Thymus (tissue), 11 donors: ENCODE data around the gene LRRC45. TPM values are rescaled to one million over a fixed set of nuclear protein-coding genes. Genes with fewer than 3 reads are reported as not detected.
"Not testable (repeated sequence)": the region's sequence is repeated elsewhere in the genome, so short reads cannot be mapped to it uniquely, and the experiment has no call there.

Experiments used
- DNase-seq, 9 donors: peaks; one replicate each; pipeline ENCODE4 v3.0.0-alpha.2; 2013; ENCODE audit warnings: low spot score in 9 of 9, low read depth in 6 of 9, missing footprints in 1 of 9
- H3K27ac ChIP-seq, 2 donors: one replicate each; pipeline ENCODE4 v1.5.1; 2013; ENCODE audit warnings: control low read depth in 1 of 2, low read depth in 1 of 2, low read length in 1 of 2, mild to moderate bottlenecking in 1 of 2, moderate library complexity in 1 of 2
- H3K27me3 ChIP-seq, 2 donors: one replicate each; pipeline ENCODE4 v1.5.1; 2013; ENCODE audit warnings: low read length in 1 of 2; ENCODE audit not compliant: control insufficient read depth in 2 of 2, insufficient read depth in 1 of 2
- H3K36me3 ChIP-seq, 2 donors: one replicate each; pipeline ENCODE4 v1.5.1; 2013; ENCODE audit warnings: low read length in 1 of 2, mild to moderate bottlenecking in 1 of 2, moderate library complexity in 1 of 2; ENCODE audit not compliant: control insufficient read depth in 2 of 2, insufficient read depth in 2 of 2
- H3K4me1 ChIP-seq, 2 donors: one replicate each; pipeline ENCODE4 v1.5.1; 2013; ENCODE audit warnings: low read length in 2 of 2; ENCODE audit not compliant: control insufficient read depth in 2 of 2, insufficient read depth in 2 of 2
- H3K4me3 ChIP-seq, 2 donors: one replicate each; pipeline ENCODE4 v1.5.1; 2013; ENCODE audit warnings: low read length in 2 of 2, control low read depth in 1 of 2, mild to moderate bottlenecking in 1 of 2
- H3K9me3 ChIP-seq, 2 donors: one replicate each; pipeline ENCODE4 v1.5.1; 2013; ENCODE audit warnings: low read length in 1 of 2, mild to moderate bottlenecking in 1 of 2; ENCODE audit not compliant: control insufficient read depth in 2 of 2, insufficient read depth in 1 of 2
- WGBS: extraction: QIAGEN DNeasy Blood & Tissue Kit; methylation state at CpG from one replicate; pipeline ENCODE4 v1.1.7; 2013; 5-methylcytosine and 5-hydroxymethylcytosine counted together
- polyA plus RNA-seq: library from polyadenylated mRNA; stranded (reverse); fragments of 200-250 nt; gene quantifications from one replicate; pipeline ENCODE4 v1.2.3, GENCODE V29; 2013
- total RNA-seq: library from RNA; stranded (reverse); fragments of 120-200 nt; gene quantifications from one replicate; pipeline ENCODE4 v1.2.4, GENCODE V29; 2013
- donor health status: healthy.

Gene LRRC45
- total and polyA plus RNA-seq, 2 donors = 15.2 to 20.7 TPM

- not testable (repeated sequence) for H3K9me3 ChIP-seq, H3K27ac ChIP-seq, H3K4me3 ChIP-seq, H3K27me3 ChIP-seq, DNase-seq
- 97% methylated on average over 12 of the region's 12 CpGs for WGBS
- Histone ChIP-seq H3K4me1 (peaks cover 8 to 29% of the 10 kb centered on the region in 2 donors), H3K36me3 (peaks cover 28 to 45% of the 10 kb centered on the region in 2 donors)
Observed at GRCh38 chr17:81981511-81981910, 41.6 kb upstream of the LRRC45 start.

DNA sequence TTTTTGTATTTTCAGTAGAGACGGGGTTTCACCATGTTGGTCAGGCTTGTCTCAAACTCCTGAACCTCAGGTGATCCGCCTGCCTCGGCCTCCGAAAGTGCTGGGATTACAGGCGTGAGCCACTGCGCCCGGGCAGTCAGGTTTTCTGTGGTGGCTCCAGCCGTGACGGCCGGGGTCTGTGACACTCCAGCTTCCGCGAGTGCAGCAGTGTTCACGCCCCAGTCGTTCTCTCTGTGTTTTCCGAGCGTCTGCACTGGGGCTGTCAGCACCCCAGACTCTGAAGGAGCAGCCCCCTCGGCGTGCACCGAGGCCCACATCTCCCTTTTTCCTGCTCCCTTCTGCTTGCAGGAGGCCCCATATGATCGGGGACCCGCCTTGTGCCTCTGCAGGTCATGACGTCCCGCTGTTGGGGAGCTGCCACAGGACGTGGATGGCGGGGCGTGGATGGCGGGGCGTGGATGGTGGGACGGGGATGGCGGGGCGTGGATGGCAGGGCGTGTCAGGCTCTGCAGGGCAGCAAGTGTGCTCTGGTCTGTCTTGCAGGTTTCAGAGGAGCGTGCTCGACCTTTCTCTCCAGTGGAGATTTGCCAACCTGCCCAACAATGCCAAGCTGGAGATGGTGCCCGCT is 40.0 kb upstream of the LRRC45 start:
- Histone ChIP-seq H3K36me3 (peaks cover 29 to 47% of the 10 kb centered on the region in 2 donors), H3K27ac (no peak overlapping the region), H3K4me3 (no peak overlapping the region), H3K27me3 (peaks cover 0 to 2% of the 10 kb centered on the region in 2 donors), H3K9me3 (peaks cover 1 to 5% of the 10 kb centered on the region in 2 donors), H3K4me1 (peaks cover 5 to 20% of the 10 kb centered on the region in 2 donors)
- no peak for DNase-seq
- 97% methylated on average over 35 of the region's 35 CpGs for WGBS

- WGBS = 95% methylated on average over 26 of the region's 26 CpGs
- peaks cover 29 to 51% of the 10 kb centered on the region in 2 donors for H3K36me3 ChIP-seq
- DNase-seq = no peak
- H3K4me1 ChIP-seq = peaks cover 0 to 14% of the 10 kb centered on the region in 2 donors
- H3K27me3 ChIP-seq = peaks cover 0 to 2% of the 10 kb centered on the region in 2 donors
- H3K27ac ChIP-seq = no peak overlapping the region
- no peak overlapping the region for H3K4me3 ChIP-seq
- peaks cover 1 to 5% of the 10 kb centered on the region in 2 donors for H3K9me3 ChIP-seq
Observed at GRCh38 chr17:81983639-81984373, 39.3 kb upstream of the LRRC45 start.

DNA sequence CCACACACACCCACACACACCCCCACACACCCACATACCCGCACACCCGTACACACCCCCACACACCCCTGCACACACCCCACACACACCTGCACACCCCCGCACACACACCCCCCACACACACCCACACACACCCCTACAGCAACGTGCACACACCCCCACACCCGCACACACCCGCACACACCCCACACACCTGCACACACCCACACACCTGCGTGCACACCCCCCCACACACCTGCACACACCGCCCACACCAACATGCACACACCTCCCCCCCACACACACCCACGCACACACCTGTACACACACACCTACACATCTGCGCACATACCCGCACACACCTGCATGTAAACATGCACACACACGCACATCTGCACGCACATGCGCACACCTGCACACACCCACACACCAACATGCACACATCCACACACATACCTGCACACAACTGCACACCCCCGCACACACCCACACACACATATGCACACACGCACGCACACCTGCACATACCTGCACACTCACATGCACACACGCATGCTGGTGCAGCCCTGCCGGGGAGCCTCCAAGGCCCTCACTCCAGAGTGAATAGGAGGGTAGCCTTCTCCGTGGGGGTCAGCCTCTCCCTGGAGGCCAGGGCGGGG is 38.2 kb upstream of the LRRC45 start:
- H3K4me3 ChIP-seq = no peak overlapping the region
- peaks cover 0 to 13% of the 10 kb centered on the region in 2 donors for H3K4me1 ChIP-seq
- H3K27ac ChIP-seq = no peak overlapping the region
- peaks cover 1 to 10% of the 10 kb centered on the region in 2 donors for H3K9me3 ChIP-seq
- H3K36me3 ChIP-seq = peaks cover 29 to 45% of the 10 kb centered on the region in 2 donors
- H3K27me3 ChIP-seq = no peaks in the 10 kb centered on the region
- no peak for DNase-seq
- 98% methylated on average over 21 of the region's 21 CpGs for WGBS

DNA sequence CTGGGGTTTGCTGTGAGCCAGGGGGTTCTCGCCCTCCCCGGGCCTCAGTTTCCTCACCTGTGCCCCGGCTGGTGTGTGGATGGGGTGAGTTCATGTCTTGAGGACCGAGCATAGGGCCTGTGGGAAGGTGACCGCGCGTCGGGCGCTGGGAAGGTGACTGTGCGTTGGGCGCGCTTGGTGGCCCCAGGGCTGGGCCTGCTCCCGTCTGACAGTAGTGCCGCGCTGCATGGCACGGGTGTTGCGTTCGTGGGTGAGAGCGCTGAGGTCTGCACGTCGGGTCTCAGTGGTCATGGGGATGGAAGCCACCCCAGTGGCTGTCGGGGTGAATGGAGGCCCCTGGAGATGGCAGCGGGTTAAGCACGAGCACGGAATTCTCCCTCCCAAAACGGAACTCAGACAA is 36.5 kb upstream of the LRRC45 start:
- Histone ChIP-seq H3K27ac (no peak overlapping the region), H3K4me1 (peaks cover 0 to 3% of the 10 kb centered on the region in 2 donors), H3K9me3 (peaks cover 1 to 19% of the 10 kb centered on the region in 2 donors), H3K4me3 (no peak overlapping the region), H3K36me3 (peaks cover 36 to 55% of the 10 kb centered on the region in 2 donors), H3K27me3 (no peaks in the 10 kb centered on the region)
- no peak for DNase-seq
- 99% methylated on average over 26 of the region's 26 CpGs for WGBS

DNA sequence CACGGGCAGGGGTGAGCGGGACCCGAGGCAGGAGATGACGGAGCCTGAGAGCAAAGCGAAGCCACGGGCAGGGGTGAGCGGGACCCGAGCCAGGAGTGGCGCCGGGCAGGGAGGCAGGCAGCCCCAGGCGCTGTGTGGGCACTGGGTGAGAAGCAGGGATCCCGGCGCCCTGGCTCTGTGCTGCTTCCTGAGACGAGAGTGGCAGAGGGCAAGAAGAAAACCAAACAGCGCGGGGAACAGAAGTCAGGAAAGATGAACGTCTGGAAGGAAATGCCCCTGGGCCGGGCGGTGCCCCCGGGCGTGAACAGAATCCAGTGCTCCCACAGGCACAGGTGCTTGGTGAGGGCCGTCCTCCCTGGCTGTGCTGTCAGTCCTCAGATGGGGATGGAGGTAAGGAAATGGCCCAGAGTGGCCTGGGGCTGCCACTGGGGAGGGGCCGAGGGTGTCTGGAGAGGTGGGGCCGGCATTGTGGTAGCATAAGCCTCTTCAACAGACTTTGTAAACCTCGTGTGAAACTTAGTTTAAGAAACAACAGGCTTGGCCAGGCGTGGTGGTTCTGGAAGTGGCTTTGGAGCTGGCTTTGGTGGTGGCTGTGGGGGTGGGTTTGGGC is 35.8 kb upstream of the LRRC45 start:
- Histone ChIP-seq H3K27me3 (no peaks in the 10 kb centered on the region), H3K4me1 (peaks cover 0 to 10% of the 10 kb centered on the region in 2 donors), H3K9me3 (peaks cover 1 to 24% of the 10 kb centered on the region in 2 donors), H3K4me3 (no peak overlapping the region), H3K36me3 (peaks cover 36 to 53% of the 10 kb centered on the region in 2 donors), H3K27ac (no peak overlapping the region)
- WGBS = 97% methylated on average over 26 of the region's 26 CpGs
- DNase-seq = no peak

DNA sequence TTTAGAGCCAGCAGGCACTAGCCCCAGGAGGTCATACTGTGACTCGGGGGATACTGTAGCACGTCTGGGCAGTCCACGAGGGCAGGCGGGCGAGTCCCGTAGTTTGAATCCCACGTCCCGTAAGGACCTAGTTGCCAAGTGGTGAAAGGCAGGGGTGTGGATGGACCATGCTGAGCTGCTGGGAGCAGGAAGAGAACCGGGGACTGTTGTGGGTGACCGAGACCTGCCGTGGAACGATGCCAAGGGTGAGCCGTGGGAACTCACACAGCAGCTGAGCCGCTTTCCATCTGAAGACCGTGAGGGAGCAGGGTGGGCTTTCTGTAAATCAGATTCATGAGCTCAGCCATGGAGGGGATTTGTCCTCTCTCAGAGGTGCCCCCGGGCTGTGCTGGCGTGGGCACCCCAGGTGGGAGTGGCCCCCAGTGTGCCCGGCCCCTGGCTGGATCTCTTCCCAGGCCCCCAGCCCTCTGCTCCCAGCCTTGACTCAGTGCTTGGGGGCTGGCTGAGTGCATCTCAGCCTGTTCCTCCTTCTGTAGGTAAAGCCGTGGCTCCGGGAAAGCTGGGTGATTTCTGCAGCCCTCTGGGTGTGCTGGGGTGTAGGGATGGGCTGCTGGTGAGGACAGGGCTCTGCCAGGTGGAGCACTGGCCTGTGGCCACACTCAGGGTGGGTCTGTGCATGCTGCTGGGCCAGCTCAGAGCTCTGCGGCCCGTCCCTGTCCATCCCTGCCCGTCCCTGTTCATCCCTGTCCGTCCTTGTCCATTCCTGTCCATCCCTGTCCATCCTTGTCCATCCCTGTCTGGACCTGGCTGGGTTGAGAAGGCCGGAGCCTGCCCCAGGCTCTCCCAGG is 32.0 kb upstream of the LRRC45 start:
- no peak for DNase-seq
- Histone ChIP-seq H3K4me3 (no peak overlapping the region), H3K27ac (no peak overlapping the region), H3K36me3 (peaks cover 12 to 20% of the 10 kb centered on the region in 2 donors), H3K4me1 (peaks cover 0 to 17% of the 10 kb centered on the region in 2 donors), H3K27me3 (no peaks in the 10 kb centered on the region), H3K9me3 (peaks cover 0 to 25% of the 10 kb centered on the region in 2 donors)
- WGBS = 95% methylated on average over 25 of the region's 25 CpGs

GRCh38 chr17:81991684-81992305 is 31.3 kb upstream of the LRRC45 start:
- Histone ChIP-seq H3K9me3 (peaks cover 0 to 20% of the 10 kb centered on the region in 2 donors), H3K27ac (peak overlapping the region in 1 of 2 donors; percentile 26), H3K27me3 (no peaks in the 10 kb centered on the region), H3K36me3 (peaks cover 11 to 22% of the 10 kb centered on the region in 2 donors), H3K4me3 (no peak overlapping the region), H3K4me1 (peaks cover 0 to 17% of the 10 kb centered on the region in 2 donors)
- WGBS = 94% methylated on average over 31 of the region's 31 CpGs
- DNase-seq = peak in 1 of 9 donors; percentile 43
